ENCODE measurements around the gene COG5. TPM values are rescaled to one million over a fixed set of nuclear protein-coding genes. Genes with fewer than 3 reads are reported as not detected.

COG5 gene
- total and polyA plus RNA-seq, 2 experiments from 2014 or later: 15.4 to 36.5 TPM

GRCh38 chr7:107588529-107589130, 24.9 kb upstream of the COG5 start:
- Mint-ChIP-seq H3K36me3 (ENCODE audit: low read depth) (peaks cover 12% of the 10 kb centered on the region), H3K4me1 (no peaks in the 10 kb centered on the region), H3K9me3 (peaks cover 3% of the 10 kb centered on the region; the same call in 2 of the 3 replicates), H3K27me3 (ENCODE audit: insufficient read depth, low read depth, poor library complexity) (peaks cover 7% of the 10 kb centered on the region), H3K4me3 (no peak overlapping the region), H3K27ac (no peak overlapping the region)
- no peaks in the 10 kb centered on the region for H3K4me1 ChIP-seq (ENCODE audit: insufficient read depth)
- ATAC-seq (no peak), DNase-seq (ENCODE audit: low spot score) (no peak)
- H3K9me2 ChIP-seq (ENCODE audit: insufficient read depth): no peaks in the 10 kb centered on the region
- H2AFZ ChIP-seq: no peak overlapping the region
- H4K20me1 ChIP-seq (replicated peaks; ENCODE audit: insufficient read depth): no peaks in the 10 kb centered on the region; the same call in 1 of the 2 replicates
- H3K79me2 ChIP-seq (replicated peaks; ENCODE audit: insufficient read depth): no peaks in the 10 kb centered on the region
- H3K4me2 ChIP-seq: no peak overlapping the region
- no peak overlapping the region for H3K4me3 ChIP-seq
- TF ChIP-seq STAT1 (IDR thresholded peaks at IDR 0.05; ENCODE audit: unreplicated experiment) (no peak), JUNB (IDR thresholded peaks at IDR 0.05; ENCODE audit: unreplicated experiment) (no peak), POLR2AphosphoS5 (IDR thresholded peaks at IDR 0.05; ENCODE audit: low read depth) (no peak), CREB1 (CRISPR knock-in tag; IDR thresholded peaks at IDR 0.05; ENCODE audit: low read depth) (no peak), CTCF (conservative IDR thresholded peaks at IDR 0.05; ENCODE audit: low read depth in 2 of 2) (no peak), REST (IDR thresholded peaks at IDR 0.05; ENCODE audit: unreplicated experiment) (no peak), ZNF331 (CRISPR knock-in tag; IDR thresholded peaks at IDR 0.05; ENCODE audit: low read depth) (no peak), EZH2phosphoT487 (IDR thresholded peaks at IDR 0.05; ENCODE audit: unreplicated experiment) (no peak), ZNF462 (CRISPR knock-in tag; IDR thresholded peaks at IDR 0.05) (no peak), EZH2 (IDR thresholded peaks at IDR 0.05; ENCODE audit: low read depth, unreplicated experiment) (no peak), ETS1 (IDR thresholded peaks at IDR 0.05) (no peak), NANOG (IDR thresholded peaks at IDR 0.05; ENCODE audit: borderline replicate concordance) (no peak), ZNF114 (CRISPR knock-in tag; IDR thresholded peaks at IDR 0.05) (no peak)
- H3K27me3 ChIP-seq (ENCODE audit: insufficient read depth): no peaks in the 10 kb centered on the region
- no peaks in the 10 kb centered on the region for H3F3A ChIP-seq (replicated peaks; ENCODE audit: low read depth)
- H3K27ac ChIP-seq (ENCODE audit: low read depth): no peak overlapping the region
- H3K36me3 ChIP-seq (ENCODE audit: insufficient read depth): no peaks in the 10 kb centered on the region
